HL-60 (cell line): ENCODE measurements around the gene HSD11B1.

Experiments
- GABPA ChIP-seq: IDR thresholded peaks from 2 replicates; pipeline ENCODE4 v1.6.1; 2012; ENCODE audit warnings: low read depth
- POLR2AphosphoS5 ChIP-seq: IDR thresholded peaks from 2 replicates; pipeline ENCODE4 v1.6.1; 2012; ENCODE audit warnings: low read depth
- TF ChIP-seq, protein P1 (sequence below): IDR thresholded peaks from one replicate; pipeline ENCODE4 v1.5.1; 2011; ENCODE audit warnings: low read length, control low read depth, inconsistent platforms; ENCODE audit not compliant: insufficient read depth
- TF ChIP-seq, protein P2 (sequence below): IDR thresholded peaks from 2 replicates; pipeline ENCODE4 v1.6.1; 2012; ENCODE audit warnings: low read depth; ENCODE audit not compliant: insufficient replicate concordance

DNA sequence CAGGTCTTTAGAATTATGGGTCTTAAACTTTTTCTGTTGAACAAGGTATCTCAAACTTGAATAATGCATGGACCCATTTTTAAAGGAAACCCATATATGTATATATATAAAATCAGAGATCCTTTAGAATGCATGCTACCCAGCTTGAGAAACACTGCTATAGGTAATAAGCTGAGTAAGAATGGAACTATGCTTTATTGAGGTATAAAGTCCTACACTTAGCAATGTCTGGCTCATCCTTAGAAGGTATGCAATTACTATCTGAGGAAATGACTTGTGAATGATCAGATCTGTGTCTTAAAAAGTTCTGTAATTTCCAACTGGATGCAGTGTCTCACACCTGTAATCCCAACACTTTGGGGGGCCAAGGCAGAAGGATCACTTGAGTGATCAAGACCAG lies 62.5 kb downstream of the HSD11B1 start:
- TF ChIP-seq, protein P1, sequence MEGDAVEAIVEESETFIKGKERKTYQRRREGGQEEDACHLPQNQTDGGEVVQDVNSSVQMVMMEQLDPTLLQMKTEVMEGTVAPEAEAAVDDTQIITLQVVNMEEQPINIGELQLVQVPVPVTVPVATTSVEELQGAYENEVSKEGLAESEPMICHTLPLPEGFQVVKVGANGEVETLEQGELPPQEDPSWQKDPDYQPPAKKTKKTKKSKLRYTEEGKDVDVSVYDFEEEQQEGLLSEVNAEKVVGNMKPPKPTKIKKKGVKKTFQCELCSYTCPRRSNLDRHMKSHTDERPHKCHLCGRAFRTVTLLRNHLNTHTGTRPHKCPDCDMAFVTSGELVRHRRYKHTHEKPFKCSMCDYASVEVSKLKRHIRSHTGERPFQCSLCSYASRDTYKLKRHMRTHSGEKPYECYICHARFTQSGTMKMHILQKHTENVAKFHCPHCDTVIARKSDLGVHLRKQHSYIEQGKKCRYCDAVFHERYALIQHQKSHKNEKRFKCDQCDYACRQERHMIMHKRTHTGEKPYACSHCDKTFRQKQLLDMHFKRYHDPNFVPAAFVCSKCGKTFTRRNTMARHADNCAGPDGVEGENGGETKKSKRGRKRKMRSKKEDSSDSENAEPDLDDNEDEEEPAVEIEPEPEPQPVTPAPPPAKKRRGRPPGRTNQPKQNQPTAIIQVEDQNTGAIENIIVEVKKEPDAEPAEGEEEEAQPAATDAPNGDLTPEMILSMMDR = no peak
- TF ChIP-seq POLR2AphosphoS5 (no peak), GABPA (no peak)
- TF ChIP-seq, protein P2, sequence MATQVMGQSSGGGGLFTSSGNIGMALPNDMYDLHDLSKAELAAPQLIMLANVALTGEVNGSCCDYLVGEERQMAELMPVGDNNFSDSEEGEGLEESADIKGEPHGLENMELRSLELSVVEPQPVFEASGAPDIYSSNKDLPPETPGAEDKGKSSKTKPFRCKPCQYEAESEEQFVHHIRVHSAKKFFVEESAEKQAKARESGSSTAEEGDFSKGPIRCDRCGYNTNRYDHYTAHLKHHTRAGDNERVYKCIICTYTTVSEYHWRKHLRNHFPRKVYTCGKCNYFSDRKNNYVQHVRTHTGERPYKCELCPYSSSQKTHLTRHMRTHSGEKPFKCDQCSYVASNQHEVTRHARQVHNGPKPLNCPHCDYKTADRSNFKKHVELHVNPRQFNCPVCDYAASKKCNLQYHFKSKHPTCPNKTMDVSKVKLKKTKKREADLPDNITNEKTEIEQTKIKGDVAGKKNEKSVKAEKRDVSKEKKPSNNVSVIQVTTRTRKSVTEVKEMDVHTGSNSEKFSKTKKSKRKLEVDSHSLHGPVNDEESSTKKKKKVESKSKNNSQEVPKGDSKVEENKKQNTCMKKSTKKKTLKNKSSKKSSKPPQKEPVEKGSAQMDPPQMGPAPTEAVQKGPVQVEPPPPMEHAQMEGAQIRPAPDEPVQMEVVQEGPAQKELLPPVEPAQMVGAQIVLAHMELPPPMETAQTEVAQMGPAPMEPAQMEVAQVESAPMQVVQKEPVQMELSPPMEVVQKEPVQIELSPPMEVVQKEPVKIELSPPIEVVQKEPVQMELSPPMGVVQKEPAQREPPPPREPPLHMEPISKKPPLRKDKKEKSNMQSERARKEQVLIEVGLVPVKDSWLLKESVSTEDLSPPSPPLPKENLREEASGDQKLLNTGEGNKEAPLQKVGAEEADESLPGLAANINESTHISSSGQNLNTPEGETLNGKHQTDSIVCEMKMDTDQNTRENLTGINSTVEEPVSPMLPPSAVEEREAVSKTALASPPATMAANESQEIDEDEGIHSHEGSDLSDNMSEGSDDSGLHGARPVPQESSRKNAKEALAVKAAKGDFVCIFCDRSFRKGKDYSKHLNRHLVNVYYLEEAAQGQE = no peak
